ENCODE results near the gene UBAP2L. TPM values are rescaled to one million over a fixed set of nuclear protein-coding genes. Genes with fewer than 3 reads are reported as not detected.
A peak's percentile ranks its signal among the peaks of the same experiment; 100 is the strongest.

UBAP2L gene
- total RNA-seq, 1 experiment from 2014 or later, result 265 TPM

GRCh38 chr1:154318386-154318785, 97.6 kb downstream of the UBAP2L start:
- Histone ChIP-seq H4K5ac (ENCODE audit: insufficient read length, low read depth, low read length) (no peak overlapping the region), H3K9me3 (ENCODE audit: control insufficient read depth, low read depth, low read length) (no peaks in the 10 kb centered on the region), H3K4me2 (ENCODE audit: insufficient read depth, insufficient read length, low read length) (no peak overlapping the region), H3K23ac (ENCODE audit: insufficient read length, low read depth, low read length) (no peak overlapping the region), H3K18ac (ENCODE audit: insufficient read length, low read depth, low read length) (no peak overlapping the region), H2BK5ac (ENCODE audit: insufficient read length, low read length) (no peak overlapping the region), H3K27me3 (ENCODE audit: insufficient read depth, low read length) (no peaks in the 10 kb centered on the region), H4K8ac (replicated peaks; ENCODE audit: insufficient read length, low read depth, low read length) (no peak overlapping the region), H3T11ph (ENCODE audit: low read length) (no peak overlapping the region), H3K79me2 (ENCODE audit: insufficient read depth, low read length) (no peaks in the 10 kb centered on the region), H3K27ac (ENCODE audit: insufficient read length, low read depth, low read length) (no peak overlapping the region), H3K4me1 (ENCODE audit: insufficient read depth, low read length) (no peaks in the 10 kb centered on the region), H4K20me1 (ENCODE audit: control insufficient read depth, insufficient read depth, insufficient read length) (no peaks in the 10 kb centered on the region), H2BK20ac (ENCODE audit: low read depth, low read length, poor library complexity, severe bottlenecking) (no peak overlapping the region), H2BK12ac (ENCODE audit: insufficient read length, low read depth, low read length) (no peak overlapping the region), H3K79me1 (ENCODE audit: insufficient read depth, low read depth, low read length, poor library complexity, severe bottlenecking) (no peaks in the 10 kb centered on the region), H3K23me2 (ENCODE audit: insufficient read length, low read depth, low read length, poor library complexity, severe bottlenecking) (no peaks in the 10 kb centered on the region), H2BK15ac (ENCODE audit: low read depth, low read length) (no peak overlapping the region), H3K9ac (ENCODE audit: extremely low read depth, insufficient read length, low read length) (no peak overlapping the region), H3K14ac (ENCODE audit: insufficient read depth, low read length) (no peak overlapping the region), H4K91ac (ENCODE audit: insufficient read length, low read depth, low read length) (no peak overlapping the region), H2BK120ac (ENCODE audit: low read depth, low read length, poor library complexity, severe bottlenecking) (no peak overlapping the region), H2AFZ (ENCODE audit: low read length) (no peak overlapping the region), H3K4ac (ENCODE audit: low read depth, low read length) (no peak overlapping the region), H2AK5ac (ENCODE audit: insufficient read length, low read length) (no peak overlapping the region), H3K56ac (ENCODE audit: insufficient read length, low read depth, low read length) (no peak overlapping the region)
- Mint-ChIP-seq H3K4me1 (no peaks in the 10 kb centered on the region), H3K36me3 (ENCODE audit: insufficient read depth in 1 of 3, low read depth in 3 of 3) (no peaks in the 10 kb centered on the region; a peak in 1 of 7 replicates), H3K4me3 (no peak overlapping the region), H3K27ac (no peak overlapping the region), H3K27me3 (ENCODE audit: low read depth) (peaks cover 21% of the 10 kb centered on the region), H3K9me3 (peaks cover 16 to 28% of the 10 kb centered on the region in 2 experiments)
- TF ChIP-seq CTCF (conservative IDR thresholded peaks at IDR 0.05), result no peak
- WGBS (ENCODE audit: extremely low coverage, insufficient read length, low lambda C conversion rate), result no CpG with 5 or more reads among the region's 4 CpGs
- DNase-seq, result no peak

Small RNA genes within 50 kb of the gene (microRNA-seq; reads per million reads assigned to microRNA genes)
- 1.5 reads per million, percentile 13 among the genes with 10 or more reads in this experiment for gene MIR190B (ENCODE audit: borderline microRNAs expressed)

Other genes with a start within 250 kb of the UBAP2L start
- gene JTB, start 243.3 kb upstream of the UBAP2L start, total RNA-seq (2021), result 85.0 and 85.4 TPM in 2 replicates
- 122 and 130 TPM in 2 replicates for gene RAB13, start 234.6 kb upstream of the UBAP2L start, total RNA-seq (2021)
- 2,196 and 2,321 TPM in 2 replicates for gene RPS27, start 230.2 kb upstream of the UBAP2L start, total RNA-seq (2021)
- gene NUP210L, start 65.9 kb upstream of the UBAP2L start, total RNA-seq (2021), result 0.04 TPM in 1 of 2 replicates, not detected in the other
- 508 and 513 TPM in 2 replicates for gene TPM3, start 28.9 kb upstream of the UBAP2L start, total RNA-seq (2021)
- gene CFAP141, start 14.6 kb upstream of the UBAP2L start, total RNA-seq (2021), result not detected in 2 replicates
- gene HAX1, start 51.7 kb downstream of the UBAP2L start, total RNA-seq (2021), result 79.8 and 80.4 TPM in 2 replicates
- not detected in 2 replicates for gene AQP10, start 100.1 kb downstream of the UBAP2L start, total RNA-seq (2021)
- 37.6 and 38.7 TPM in 2 replicates for gene ATP8B2, start 104.6 kb downstream of the UBAP2L start, total RNA-seq (2021)
- 1.7 and 2.8 TPM in 2 replicates for gene IL6R, start 184.4 kb downstream of the UBAP2L start, total RNA-seq (2021)

All from H9 (cell line).